ENCODE results near the gene HOPX.
A peak's percentile ranks its signal among the peaks of the same experiment; 100 is the strongest.
"Not testable (repeated sequence)": the region's sequence is repeated elsewhere in the genome, so short reads cannot be mapped to it uniquely, and the experiment has no call there.

The HOPX gene

GRCh38 chr4:56681158-56681852 is at the start of gene HOPX:
Gene HOPX (minus strand): TSS chr4:56681296. CDS start chr4:56657816, 23,480 bp downstream.
- DNase-seq (ENCODE audit: low read depth), result peak; percentile 92
- TF ChIP-seq CTCF (IDR thresholded peaks at IDR 0.05; ENCODE audit: control insufficient read depth, extremely low read depth, insufficient read depth), result no peak
- peak within 1 kb of the TSS; percentile 46 for H3K4me3 ChIP-seq (ENCODE audit: low read depth, low read length)

GRCh38 chr4:56730097-56730496 is 49.0 kb upstream of the HOPX start:
- no peak overlapping the region for H3K4me3 ChIP-seq (ENCODE audit: low read depth, low read length)
- DNase-seq (ENCODE audit: low read depth), result no peak
- TF ChIP-seq CTCF (IDR thresholded peaks at IDR 0.05; ENCODE audit: control insufficient read depth, extremely low read depth, insufficient read depth), result no peak

- no peak overlapping the region for H3K4me3 ChIP-seq (ENCODE audit: low read depth, low read length)
- TF ChIP-seq CTCF (IDR thresholded peaks at IDR 0.05; ENCODE audit: control insufficient read depth, extremely low read depth, insufficient read depth), result no peak
- DNase-seq (ENCODE audit: low read depth), result peak; percentile 99
Measured at GRCh38 chr4:56728512-56728911, 47.4 kb upstream of the HOPX start.

- H3K4me3 ChIP-seq (ENCODE audit: low read depth, low read length), result no peak overlapping the region
- DNase-seq (ENCODE audit: low read depth), result no peak
- TF ChIP-seq CTCF (IDR thresholded peaks at IDR 0.05; ENCODE audit: control insufficient read depth, extremely low read depth, insufficient read depth), result no peak
Measured at GRCh38 chr4:56727150-56727549, 46.1 kb upstream of the HOPX start.

DNA sequence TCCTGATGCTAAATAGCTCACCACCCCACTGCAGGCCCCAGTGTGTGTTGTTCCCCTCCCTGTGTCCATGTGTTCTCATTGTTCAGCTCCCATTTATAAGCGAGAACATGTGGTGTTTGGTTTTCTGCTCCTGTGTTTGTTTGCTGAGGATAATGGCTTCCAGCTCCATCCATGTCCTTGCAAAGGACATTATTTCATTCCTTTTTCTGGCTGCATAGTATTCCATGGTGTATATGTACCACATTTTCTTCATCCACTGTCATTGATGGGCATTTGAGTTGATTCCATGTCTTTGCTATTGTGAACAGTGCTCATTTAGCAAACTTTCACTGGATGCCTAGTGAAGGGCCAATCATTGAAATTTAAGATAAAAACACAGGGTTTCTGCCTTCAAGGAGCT is 45.5 kb upstream of the HOPX start:
- not testable (repeated sequence) for H3K4me3 ChIP-seq (ENCODE audit: low read depth, low read length); DNase-seq (ENCODE audit: low read depth)

DNA sequence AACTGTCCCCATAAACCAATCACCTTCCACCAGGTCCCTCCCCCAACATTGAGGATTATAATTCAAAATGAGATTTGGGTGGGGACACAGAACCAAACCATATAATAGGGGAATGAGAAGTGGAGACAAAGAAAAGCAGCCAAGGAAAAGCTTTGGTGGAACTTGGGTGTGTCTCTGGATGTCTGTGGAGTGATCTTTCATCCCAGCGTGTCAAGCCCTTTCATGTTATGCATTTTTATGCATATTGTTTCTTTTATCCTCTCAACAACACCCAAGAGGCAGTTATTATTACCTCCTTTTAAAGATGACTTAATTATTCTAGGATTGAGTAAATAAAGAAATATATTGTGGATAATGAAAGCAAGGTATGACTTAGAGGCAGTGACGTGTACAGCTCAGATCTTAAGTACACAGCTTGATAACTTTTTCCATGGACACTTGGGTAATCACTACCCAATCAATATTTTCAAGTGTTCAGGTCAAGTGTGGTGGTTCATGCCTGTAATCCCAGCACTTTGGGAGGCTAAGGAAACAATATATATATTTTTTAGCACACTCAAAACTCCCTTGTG is 42.6 kb upstream of the HOPX start:
- no peak overlapping the region for H3K4me3 ChIP-seq (ENCODE audit: low read depth, low read length)
- no peak for TF ChIP-seq CTCF (IDR thresholded peaks at IDR 0.05; ENCODE audit: control insufficient read depth, extremely low read depth, insufficient read depth)
- no peak for DNase-seq (ENCODE audit: low read depth)

DNA sequence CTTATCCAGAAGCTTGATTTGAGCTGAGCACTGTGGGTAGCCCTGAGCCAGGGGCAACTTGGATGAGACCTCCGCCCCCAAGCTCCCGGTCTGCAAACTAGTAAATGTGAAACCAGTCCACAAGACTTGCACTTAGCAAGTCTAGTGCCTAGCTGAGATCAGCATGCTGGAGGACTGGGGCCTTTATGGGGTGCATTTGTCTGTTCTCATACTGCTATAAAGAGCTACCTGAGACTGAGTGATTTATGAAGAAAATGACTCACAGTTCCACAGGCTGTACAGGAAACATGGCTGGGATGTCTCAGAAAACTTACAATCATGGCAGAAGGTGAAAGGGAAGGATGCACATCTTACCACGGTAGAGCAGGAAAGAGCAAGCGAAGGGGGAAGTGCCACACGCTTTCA is 42.1 kb upstream of the HOPX start:
- H3K4me3 ChIP-seq (ENCODE audit: low read depth, low read length), result no peak overlapping the region
- no peak for DNase-seq (ENCODE audit: low read depth)
- no peak for TF ChIP-seq CTCF (IDR thresholded peaks at IDR 0.05; ENCODE audit: control insufficient read depth, extremely low read depth, insufficient read depth)

Measured in LNCaP clone FGC (cell line).